Measurements from ENCODE around the gene PROX1.

Gene PROX1

GRCh38 chr1:214050513-214051401 lies 63.0 kb downstream of the PROX1 start:
- ATAC-seq (replicated peaks; ENCODE audit: extremely low read depth, poor library complexity, severe bottlenecking) = no peak
- DNase-seq (ENCODE audit: low spot score in 2 of 2) = no peak
- no peak overlapping the region for H3K27ac Mint-ChIP-seq (ENCODE audit: low read depth)
- H3K36me3 Mint-ChIP-seq (ENCODE audit: insufficient read depth) = no peaks in the 10 kb centered on the region
- no peak overlapping the region for H3K4me3 Mint-ChIP-seq
- H3K4me1 Mint-ChIP-seq = no peaks in the 10 kb centered on the region
- H3K27me3 Mint-ChIP-seq = no peaks in the 10 kb centered on the region
- H3K9me3 Mint-ChIP-seq = peaks cover 23% of the 10 kb centered on the region

- H3K4me3 Mint-ChIP-seq = no peak overlapping the region
- H3K27ac Mint-ChIP-seq (ENCODE audit: low read depth) = no peak overlapping the region
- peaks cover 23% of the 10 kb centered on the region for H3K9me3 Mint-ChIP-seq
- no peaks in the 10 kb centered on the region for H3K27me3 Mint-ChIP-seq
- ATAC-seq (replicated peaks; ENCODE audit: extremely low read depth, poor library complexity, severe bottlenecking) = no peak
- H3K4me1 Mint-ChIP-seq = no peaks in the 10 kb centered on the region
- no peaks in the 10 kb centered on the region for H3K36me3 Mint-ChIP-seq (ENCODE audit: insufficient read depth)
- DNase-seq (ENCODE audit: low spot score in 2 of 2) = no peak
These were observed 64.0 kb downstream of the PROX1 start for GRCh38 chr1:214051786-214052185.

- ATAC-seq (replicated peaks; ENCODE audit: extremely low read depth, poor library complexity, severe bottlenecking) (no peak), DNase-seq (ENCODE audit: low spot score in 2 of 2) (no peak)
- no peaks in the 10 kb centered on the region for H3K36me3 Mint-ChIP-seq (ENCODE audit: insufficient read depth)
- H3K4me1 Mint-ChIP-seq = no peaks in the 10 kb centered on the region
- H3K27ac Mint-ChIP-seq (ENCODE audit: low read depth) = no peak overlapping the region
- H3K27me3 Mint-ChIP-seq = no peaks in the 10 kb centered on the region
- H3K9me3 Mint-ChIP-seq = no peaks in the 10 kb centered on the region
- no peak overlapping the region for H3K4me3 Mint-ChIP-seq
These were observed 70.3 kb downstream of the PROX1 start for GRCh38 chr1:214058076-214058475.

GRCh38 chr1:214066190-214066589 lies 78.4 kb downstream of the PROX1 start:
- no peaks in the 10 kb centered on the region for H3K36me3 Mint-ChIP-seq (ENCODE audit: insufficient read depth)
- DNase-seq (ENCODE audit: low spot score in 2 of 2) = no peak
- peaks cover 7% of the 10 kb centered on the region for H3K9me3 Mint-ChIP-seq
- H3K27me3 Mint-ChIP-seq = no peaks in the 10 kb centered on the region
- no peaks in the 10 kb centered on the region for H3K4me1 Mint-ChIP-seq
- H3K27ac Mint-ChIP-seq (ENCODE audit: low read depth) = no peak overlapping the region
- no peak for ATAC-seq (replicated peaks; ENCODE audit: extremely low read depth, poor library complexity, severe bottlenecking)
- no peak overlapping the region for H3K4me3 Mint-ChIP-seq

GRCh38 chr1:214066936-214067335 lies 79.2 kb downstream of the PROX1 start:
- DNase-seq (ENCODE audit: low spot score in 2 of 2) (no peak), ATAC-seq (replicated peaks; ENCODE audit: extremely low read depth, poor library complexity, severe bottlenecking) (no peak)
- no peak overlapping the region for H3K4me3 Mint-ChIP-seq
- H3K27ac Mint-ChIP-seq (ENCODE audit: low read depth) = no peak overlapping the region
- no peaks in the 10 kb centered on the region for H3K27me3 Mint-ChIP-seq
- H3K9me3 Mint-ChIP-seq = peaks cover 7% of the 10 kb centered on the region
- H3K4me1 Mint-ChIP-seq = no peaks in the 10 kb centered on the region
- no peaks in the 10 kb centered on the region for H3K36me3 Mint-ChIP-seq (ENCODE audit: insufficient read depth)

GRCh38 chr1:214067397-214067796 lies 79.6 kb downstream of the PROX1 start:
- DNase-seq (ENCODE audit: low spot score in 2 of 2) (no peak), ATAC-seq (replicated peaks; ENCODE audit: extremely low read depth, poor library complexity, severe bottlenecking) (no peak)
- H3K27me3 Mint-ChIP-seq = peaks cover 2% of the 10 kb centered on the region
- no peaks in the 10 kb centered on the region for H3K4me1 Mint-ChIP-seq
- no peaks in the 10 kb centered on the region for H3K36me3 Mint-ChIP-seq (ENCODE audit: insufficient read depth)
- peaks cover 8% of the 10 kb centered on the region for H3K9me3 Mint-ChIP-seq
- no peak overlapping the region for H3K27ac Mint-ChIP-seq (ENCODE audit: low read depth)
- H3K4me3 Mint-ChIP-seq = no peak overlapping the region

GRCh38 chr1:214067853-214068703 lies 80.3 kb downstream of the PROX1 start:
- Mint-ChIP-seq H3K27me3 (peaks cover 9% of the 10 kb centered on the region), H3K4me3 (no peak overlapping the region), H3K9me3 (peaks cover 14% of the 10 kb centered on the region), H3K27ac (ENCODE audit: low read depth) (no peak overlapping the region), H3K36me3 (ENCODE audit: insufficient read depth) (no peaks in the 10 kb centered on the region), H3K4me1 (no peaks in the 10 kb centered on the region)
- no peak for ATAC-seq (replicated peaks; ENCODE audit: extremely low read depth, poor library complexity, severe bottlenecking)
- no peak for DNase-seq (ENCODE audit: low spot score in 2 of 2)

- Mint-ChIP-seq H3K4me1 (no peaks in the 10 kb centered on the region), H3K9me3 (peaks cover 14% of the 10 kb centered on the region), H3K27me3 (peaks cover 17% of the 10 kb centered on the region), H3K36me3 (ENCODE audit: insufficient read depth) (no peaks in the 10 kb centered on the region), H3K27ac (ENCODE audit: low read depth) (no peak overlapping the region), H3K4me3 (no peak overlapping the region)
- ATAC-seq (replicated peaks; ENCODE audit: extremely low read depth, poor library complexity, severe bottlenecking) (no peak), DNase-seq (ENCODE audit: low spot score in 2 of 2) (no peak)
These were observed 81.2 kb downstream of the PROX1 start for GRCh38 chr1:214068979-214069378.

GRCh38 chr1:214071469-214071868 lies 83.7 kb downstream of the PROX1 start:
- ATAC-seq (replicated peaks; ENCODE audit: extremely low read depth, poor library complexity, severe bottlenecking) (no peak), DNase-seq (ENCODE audit: low spot score in 2 of 2) (no peak)
- Mint-ChIP-seq H3K9me3 (peaks cover 14% of the 10 kb centered on the region), H3K27me3 (peaks cover 30% of the 10 kb centered on the region), H3K36me3 (ENCODE audit: insufficient read depth) (no peaks in the 10 kb centered on the region), H3K27ac (ENCODE audit: low read depth) (no peak overlapping the region), H3K4me3 (no peak overlapping the region), H3K4me1 (no peaks in the 10 kb centered on the region)

- Mint-ChIP-seq H3K27me3 (peaks cover 30% of the 10 kb centered on the region), H3K4me3 (no peak overlapping the region), H3K27ac (ENCODE audit: low read depth) (no peak overlapping the region), H3K36me3 (ENCODE audit: insufficient read depth) (no peaks in the 10 kb centered on the region), H3K9me3 (peaks cover 10% of the 10 kb centered on the region), H3K4me1 (no peaks in the 10 kb centered on the region)
- ATAC-seq (replicated peaks; ENCODE audit: extremely low read depth, poor library complexity, severe bottlenecking) (no peak), DNase-seq (ENCODE audit: low spot score in 2 of 2) (no peak)
These were observed 84.8 kb downstream of the PROX1 start for GRCh38 chr1:214072426-214073157.

GRCh38 chr1:214074477-214074876 lies 86.7 kb downstream of the PROX1 start:
- Mint-ChIP-seq H3K4me3 (no peak overlapping the region), H3K27me3 (peaks cover 30% of the 10 kb centered on the region), H3K36me3 (ENCODE audit: insufficient read depth) (no peaks in the 10 kb centered on the region), H3K4me1 (no peaks in the 10 kb centered on the region), H3K9me3 (peaks cover 7% of the 10 kb centered on the region), H3K27ac (ENCODE audit: low read depth) (no peak overlapping the region)
- no peak for ATAC-seq (replicated peaks; ENCODE audit: extremely low read depth, poor library complexity, severe bottlenecking)
- no peak for DNase-seq (ENCODE audit: low spot score in 2 of 2)

- Mint-ChIP-seq H3K4me3 (no peak overlapping the region), H3K27me3 (peaks cover 30% of the 10 kb centered on the region), H3K36me3 (ENCODE audit: insufficient read depth) (no peaks in the 10 kb centered on the region), H3K4me1 (no peaks in the 10 kb centered on the region), H3K27ac (ENCODE audit: low read depth) (no peak overlapping the region), H3K9me3 (peaks cover 7% of the 10 kb centered on the region)
- ATAC-seq (replicated peaks; ENCODE audit: extremely low read depth, poor library complexity, severe bottlenecking) = no peak
- no peak for DNase-seq (ENCODE audit: low spot score in 2 of 2)
These were observed 87.7 kb downstream of the PROX1 start for GRCh38 chr1:214075305-214075998.

Measured in central memory CD8-positive, alpha-beta T cell (primary cell).